Gastrocnemius medialis (tissue), 4 donors: Measurements from ENCODE around the gene TTN. TPM values are rescaled to one million over a fixed set of nuclear protein-coding genes. Genes with fewer than 3 reads are reported as not detected.

ENCODE experiments used
- ATAC-seq, 2 donors: fragments of 150-250 bp; one replicate each; pipeline ENCODE4 v1.9.1; 2016
- DNase-seq, 2 donors: peaks; one replicate each; pipeline ENCODE4 v3.0.0-alpha.2; 2019
- H3K27ac ChIP-seq, 4 donors: fragments of 200-600 bp; sonication (generic); 1 replicate in 1 of 4; 2 replicates in 3 of 4; pipeline ENCODE4 v1.5.1; 2016 to 2018; ENCODE audit warnings: mild to moderate bottlenecking in 2 of 4, moderate library complexity in 1 of 4
- H3K27me3 ChIP-seq, 3 donors: fragments of 200-600 bp; sonication (generic) in 2 of 3; 1 replicate in 1 of 3; 2 replicates in 2 of 3; pipeline versions ENCODE4 v1.5.1 to v1.6.0; 2016 to 2019; ENCODE audit warnings: mild to moderate bottlenecking in 1 of 3, moderate library complexity in 1 of 3
- H3K36me3 ChIP-seq, 2 donors: fragments of 200-600 bp; sonication (generic) in 1 of 2; one replicate each; pipeline ENCODE4 v1.5.1; 2017 to 2018
- H3K4me1 ChIP-seq, 2 donors: fragments of 200-600 bp; sonication (generic) in 1 of 2; one replicate each; pipeline ENCODE4 v1.5.1; 2016 to 2017; ENCODE audit warnings: mild to moderate bottlenecking in 2 of 2
- H3K4me3 ChIP-seq, 4 donors: fragments of 200-600 bp; sonication (generic) in 3 of 4; 1 replicate in 1 of 4; 2 replicates in 3 of 4; pipeline ENCODE4 v1.5.1; 2016 to 2019; ENCODE audit warnings: mild to moderate bottlenecking in 2 of 4
- H3K9me3 ChIP-seq, 3 donors: fragments of 200-600 bp; sonication (generic) in 2 of 3; 1 replicate in 1 of 3; 2 replicates in 2 of 3; pipeline ENCODE4 v1.5.1; 2016 to 2019
- CTCF ChIP-seq, 5 experiments: fragments of 450-650 bp in 3 of 5; fragments of 200-600 bp in 2 of 5; sonication (generic) in 2 of 5; IDR thresholded peaks in 4 of 5; conservative IDR thresholded peaks in 1 of 5; 1 replicate in 4 of 5; 2 replicates in 1 of 5; pipeline ENCODE4 v1.5.1; 2016 to 2019; ENCODE audit warnings: antibody characterized with exemption in 5 of 5, mild to moderate bottlenecking in 3 of 5, moderate library complexity in 3 of 5
- POLR2A ChIP-seq, 2 donors: fragments of 450-650 bp; IDR thresholded peaks; one replicate each; pipeline ENCODE4 v1.6.1; 2017; ENCODE audit warnings: antibody characterized with exemption in 2 of 2, mild to moderate bottlenecking in 2 of 2, moderate library complexity in 2 of 2
- in situ Hi-C, 4 donors: fragments of 200-750 bp; cut with MboI; loops; one replicate each; pipeline versions ENCODE4 v1.15.0 to v1.8.0; 2017; ENCODE audit warnings: low sequenced_read_pairs in 4 of 4
- intact Hi-C: fragments of 100-400 bp; cut with DNase I; formaldehyde crosslinking; loops from one replicate; pipeline ENCODE4 v1.15.1; 2023; ENCODE audit warnings: low total_unique reads
- total RNA-seq, 4 donors: library from RNA; depleted of rRNA; stranded (reverse); fragments of >200 nt; gene quantifications; one replicate each; pipeline versions ENCODE4 v1.1.0 to v1.2.3, GENCODE V29; 2016

The TTN gene
- 1,000 to 10,000 TPM; 4,552 to 9,701 (median 7,268) TPM for total RNA-seq

- ATAC-seq (peak; percentile 74 to 76), DNase-seq (peak; percentile 94 to 97)
- peak within 1 kb of the TSS; percentile 87 to 99 (median 98) for H3K27ac ChIP-seq
- H3K27me3 ChIP-seq: no peaks in the 10 kb centered on the region
- intact Hi-C loops: loop anchor here (2.0 kb wide), 1 partner anchor 83 kb away; no protein-coding TSS in a partner anchor
- H3K9me3 ChIP-seq: no peaks in the 10 kb centered on the region
- TF ChIP-seq POLR2A (IDR thresholded peaks at IDR 0.05) (peak; percentile 98), CTCF (IDR thresholded peaks at IDR 0.05 in 4 of 5, conservative IDR thresholded peaks at IDR 0.05 in 1 of 5) (no peak)
- peak within 1 kb of the TSS; percentile 58 to 88 (median 74) for H3K4me3 ChIP-seq
- peaks cover 4 to 38% of the 10 kb centered on the region in 2 donors for H3K36me3 ChIP-seq
- peaks cover 40% of the 10 kb centered on the region in 2 donors for H3K4me1 ChIP-seq
- in situ Hi-C loops: loop anchor here in 1 of 4 donors (5.0 kb wide), 1 partner anchor 55 kb away; no protein-coding TSS in a partner anchor
These were observed at the start of gene TTN for GRCh38 chr2:178807227-178808008. Gene TTN, minus strand, starts transcription at chr2:178807423. Its CDS starts 2,781 bp downstream, at chr2:178804642.

- Histone ChIP-seq H3K4me3 (no peak overlapping the region), H3K27ac (peak overlapping the region; percentile 1 to 99 (median 66)), H3K27me3 (no peaks in the 10 kb centered on the region), H3K36me3 (no peaks in the 10 kb centered on the region), H3K9me3 (no peaks in the 10 kb centered on the region), H3K4me1 (peaks cover 42 to 62% of the 10 kb centered on the region in 2 donors)
- in situ Hi-C loops: no loop called here
- ATAC-seq: no peak
- no peak for TF ChIP-seq CTCF (IDR thresholded peaks at IDR 0.05 in 4 of 5, conservative IDR thresholded peaks at IDR 0.05 in 1 of 5)
- no peak for DNase-seq
- intact Hi-C loops: no loop called here
These were observed 47.9 kb upstream of the TTN start for GRCh38 chr2:178855151-178855550.

GRCh38 chr2:178848335-178848734 is 41.1 kb upstream of the TTN start:
- ATAC-seq: no peak
- TF ChIP-seq POLR2A (IDR thresholded peaks at IDR 0.05) (no peak), CTCF (IDR thresholded peaks at IDR 0.05 in 4 of 5, conservative IDR thresholded peaks at IDR 0.05 in 1 of 5) (no peak)
- Histone ChIP-seq H3K27me3 (no peaks in the 10 kb centered on the region), H3K4me1 (peaks cover 39 to 42% of the 10 kb centered on the region in 2 donors), H3K36me3 (no peaks in the 10 kb centered on the region), H3K4me3 (no peak overlapping the region), H3K27ac (no peak overlapping the region), H3K9me3 (no peaks in the 10 kb centered on the region)
- in situ Hi-C loops (no loop called here), intact Hi-C loops (no loop called here)
- DNase-seq: no peak

GRCh38 chr2:178846458-178846802 is 39.2 kb upstream of the TTN start:
- H3K9me3 ChIP-seq: no peaks in the 10 kb centered on the region
- H3K27ac ChIP-seq: peak overlapping the region in 2 of 4 donors; percentile 81 to 84
- no peak overlapping the region for H3K4me3 ChIP-seq
- H3K27me3 ChIP-seq: no peaks in the 10 kb centered on the region
- TF ChIP-seq POLR2A (IDR thresholded peaks at IDR 0.05) (no peak), CTCF (IDR thresholded peaks at IDR 0.05 in 4 of 5, conservative IDR thresholded peaks at IDR 0.05 in 1 of 5) (no peak)
- no peaks in the 10 kb centered on the region for H3K36me3 ChIP-seq
- DNase-seq: no peak
- H3K4me1 ChIP-seq: peaks cover 35 to 39% of the 10 kb centered on the region in 2 donors
- no peak for ATAC-seq
- intact Hi-C loops: no loop called here
- in situ Hi-C loops: no loop called here
